ENCODE data around the gene FILIP1L. TPM values are rescaled to one million over a fixed set of nuclear protein-coding genes. Genes with fewer than 3 reads are reported as not detected.

FILIP1L gene
- total RNA-seq, 2 donors from 2014 or later, result 9.5 to 28.2 TPM

DNA sequence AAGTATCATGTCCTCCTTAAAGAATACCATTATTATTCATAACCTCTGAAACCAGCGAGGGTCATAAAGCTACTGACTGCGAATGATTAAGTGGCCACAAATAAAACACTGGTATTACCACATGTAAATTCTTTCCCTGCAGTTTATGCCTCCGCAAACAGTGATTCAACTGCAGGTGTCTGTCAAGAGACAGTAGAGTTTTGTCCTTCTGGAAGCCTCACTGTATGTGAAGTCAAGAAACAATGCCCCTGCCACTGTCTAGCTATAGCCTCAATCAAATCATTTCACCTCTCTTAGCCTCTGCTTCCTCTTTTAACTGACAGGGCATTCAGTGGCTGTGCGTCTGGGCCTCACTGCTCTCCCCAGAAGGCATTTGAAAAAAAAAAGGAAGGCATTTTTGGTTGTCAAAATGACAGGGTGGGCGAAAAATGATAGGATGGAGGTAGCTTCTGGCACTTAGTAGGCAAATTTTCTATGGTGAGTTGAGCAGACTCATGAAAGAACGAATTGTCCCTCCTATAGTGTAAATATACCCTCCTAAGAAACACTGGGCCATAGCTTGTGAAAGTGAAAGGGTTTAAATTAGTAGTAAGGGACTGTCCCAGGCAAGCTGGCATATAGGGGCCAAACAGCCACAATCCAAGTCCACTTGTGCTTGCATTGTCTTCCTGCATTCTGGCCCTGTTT, 66.7 kb downstream of the FILIP1L start:
- no peaks in the 10 kb centered on the region for H3K36me3 ChIP-seq
- H3K27me3 ChIP-seq (replicated peaks; ENCODE audit: insufficient read depth), result no peaks in the 10 kb centered on the region
- H3K9me3 ChIP-seq, result no peaks in the 10 kb centered on the region
- TF ChIP-seq POLR2A (IDR thresholded peaks at IDR 0.05) (peak; percentile 5), POLR2AphosphoS5 (IDR thresholded peaks at IDR 0.05) (peak; percentile 23), CTCF (IDR thresholded peaks at IDR 0.05) (no peak)
- intact Hi-C loops (cut with DNase I), result loop anchor here (10.0 kb wide), 1 partner anchor 203 kb away; no protein-coding TSS in a partner anchor
- DNase-seq (ENCODE audit: low spot score), result no peak
- H3K4me3 ChIP-seq, result no peak overlapping the region
- H3K27ac ChIP-seq, result no peak overlapping the region
- WGBS, result 30% methylated on average over 6 of the region's 6 CpGs
- H3K4me1 ChIP-seq (replicated peaks), result no peaks in the 10 kb centered on the region

GRCh38 chr3:100046986-100047385, 67.3 kb downstream of the FILIP1L start:
- H3K27ac ChIP-seq, result no peak overlapping the region
- intact Hi-C loops (cut with DNase I), result loop anchor here (10.0 kb wide), 1 partner anchor 202 kb away; no protein-coding TSS in a partner anchor
- H3K27me3 ChIP-seq (replicated peaks; ENCODE audit: insufficient read depth), result no peaks in the 10 kb centered on the region
- H3K36me3 ChIP-seq, result no peaks in the 10 kb centered on the region
- H3K4me3 ChIP-seq, result no peak overlapping the region
- H3K9me3 ChIP-seq, result no peaks in the 10 kb centered on the region
- no peak for DNase-seq (ENCODE audit: low spot score)
- H3K4me1 ChIP-seq (replicated peaks), result no peaks in the 10 kb centered on the region
- 57% methylated on average over 2 of the region's 2 CpGs for WGBS
- no peak for TF ChIP-seq POLR2A (IDR thresholded peaks at IDR 0.05)

GRCh38 chr3:100045696-100046095, 68.6 kb downstream of the FILIP1L start:
- Histone ChIP-seq H3K9me3 (no peaks in the 10 kb centered on the region), H3K27ac (no peak overlapping the region), H3K27me3 (replicated peaks; ENCODE audit: insufficient read depth) (no peaks in the 10 kb centered on the region), H3K4me1 (replicated peaks) (peaks cover 4% of the 10 kb centered on the region), H3K4me3 (no peak overlapping the region), H3K36me3 (no peaks in the 10 kb centered on the region)
- intact Hi-C loops (cut with DNase I), result loop anchor here (10.0 kb wide), 1 partner anchor 201 kb away; no protein-coding TSS in a partner anchor
- DNase-seq (ENCODE audit: low spot score), result no peak
- 87% methylated on average over 3 of the region's 3 CpGs for WGBS
- TF ChIP-seq POLR2A (IDR thresholded peaks at IDR 0.05), result no peak
- no peak for TF ChIP-seq POLR2AphosphoS5 (IDR thresholded peaks at IDR 0.05)
- no peak for TF ChIP-seq CTCF (IDR thresholded peaks at IDR 0.05)

- DNase-seq (ENCODE audit: low spot score), result no peak
- Histone ChIP-seq H3K9me3 (no peaks in the 10 kb centered on the region), H3K4me1 (replicated peaks) (peaks cover 7% of the 10 kb centered on the region), H3K27ac (no peak overlapping the region), H3K36me3 (no peaks in the 10 kb centered on the region), H3K4me3 (no peak overlapping the region), H3K27me3 (replicated peaks; ENCODE audit: insufficient read depth) (no peaks in the 10 kb centered on the region)
- TF ChIP-seq POLR2A (IDR thresholded peaks at IDR 0.05), result no peak
- TF ChIP-seq POLR2AphosphoS5 (IDR thresholded peaks at IDR 0.05), result no peak
- no peak for TF ChIP-seq CTCF (IDR thresholded peaks at IDR 0.05)
- intact Hi-C loops (cut with DNase I), result loop anchor here (5.0 to 10.0 kb wide), 3 partner anchors 77 to 200 kb away; no protein-coding TSS in a partner anchor
Measured at GRCh38 chr3:100044369-100044768, 69.9 kb downstream of the FILIP1L start.

DNA sequence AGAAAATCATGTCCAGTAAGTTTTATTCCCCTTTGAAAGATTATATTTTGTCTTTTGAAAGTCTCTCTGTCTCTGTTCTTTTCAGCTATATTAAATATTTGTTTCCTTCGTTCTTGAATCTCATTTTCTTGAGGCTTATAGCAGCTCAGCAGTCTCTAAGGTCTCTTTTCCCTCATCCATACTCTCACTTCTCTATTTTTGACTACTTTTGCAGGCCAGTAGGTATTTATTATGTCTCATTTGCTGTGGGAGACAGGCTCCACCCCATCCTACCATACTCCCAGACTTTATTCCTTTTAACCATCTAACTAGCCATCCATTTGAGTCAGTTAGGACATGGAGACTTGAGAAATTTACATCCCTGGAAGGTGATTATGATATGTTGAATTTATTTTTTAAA, 71.0 kb downstream of the FILIP1L start:
- Histone ChIP-seq H3K4me3 (no peak overlapping the region), H3K36me3 (no peaks in the 10 kb centered on the region), H3K27me3 (replicated peaks; ENCODE audit: insufficient read depth) (no peaks in the 10 kb centered on the region), H3K27ac (peak overlapping the region; percentile 70 to 79), H3K4me1 (replicated peaks) (peaks cover 7% of the 10 kb centered on the region), H3K9me3 (no peaks in the 10 kb centered on the region)
- no peak for DNase-seq (ENCODE audit: low spot score)
- 86% methylated on average over 1 of the region's 1 CpG for WGBS
- intact Hi-C loops (cut with DNase I), result loop anchor here (5.0 to 10.0 kb wide), 3 partner anchors 76 to 198 kb away; no protein-coding TSS in a partner anchor
- TF ChIP-seq POLR2AphosphoS5 (IDR thresholded peaks at IDR 0.05) (no peak), CTCF (IDR thresholded peaks at IDR 0.05) (no peak), POLR2A (IDR thresholded peaks at IDR 0.05) (no peak)
